UCSD-AML1 (cell line): ENCODE data around the gene CLINT1.
A peak's percentile ranks its signal among the peaks of the same experiment; 100 is the strongest.

Experiments used
- DNase-seq: peaks from one replicate; lab custom pipeline; 2025; ENCODE audit not compliant: unreplicated experiment; lab: John Stamatoyannopoulos, UW

CLINT1 gene

DNA sequence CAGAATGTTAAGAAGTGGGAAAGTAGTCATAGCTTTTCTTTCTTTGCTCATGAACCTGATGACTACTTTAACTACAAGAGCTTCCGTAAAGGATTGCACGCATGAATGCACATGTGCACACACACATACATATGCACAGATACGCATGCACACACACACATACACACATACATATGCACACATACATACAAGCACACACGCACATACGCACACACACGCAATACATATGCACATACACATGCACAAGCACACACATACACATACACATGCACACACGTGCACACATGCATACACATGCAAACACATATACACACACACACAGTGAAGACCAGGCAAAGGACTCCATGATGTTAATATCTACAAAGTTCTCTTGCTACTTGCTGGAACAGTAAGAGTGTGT, 92.5 kb downstream of the CLINT1 start:
- DNase-seq, result no peak

DNA sequence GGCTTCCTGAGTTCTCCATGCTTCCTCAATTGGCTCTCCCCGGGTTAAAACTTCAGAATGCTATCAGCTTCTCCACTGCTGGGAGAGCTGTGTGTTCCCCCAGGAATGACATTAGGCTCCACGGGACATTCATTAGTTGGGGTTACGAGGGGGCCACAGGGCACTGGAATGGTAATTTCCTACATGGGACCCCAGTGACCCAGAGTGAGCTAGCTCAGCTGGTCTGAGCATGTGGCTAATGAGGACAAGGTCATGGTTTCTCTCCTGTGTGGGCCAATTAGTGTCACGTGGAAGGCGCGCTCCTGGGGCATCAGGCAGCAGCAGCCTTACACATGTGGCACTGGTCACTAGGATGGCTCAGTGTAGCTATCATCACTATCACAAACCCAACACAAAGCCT, 94.4 kb downstream of the CLINT1 start:
- no peak for DNase-seq

DNA sequence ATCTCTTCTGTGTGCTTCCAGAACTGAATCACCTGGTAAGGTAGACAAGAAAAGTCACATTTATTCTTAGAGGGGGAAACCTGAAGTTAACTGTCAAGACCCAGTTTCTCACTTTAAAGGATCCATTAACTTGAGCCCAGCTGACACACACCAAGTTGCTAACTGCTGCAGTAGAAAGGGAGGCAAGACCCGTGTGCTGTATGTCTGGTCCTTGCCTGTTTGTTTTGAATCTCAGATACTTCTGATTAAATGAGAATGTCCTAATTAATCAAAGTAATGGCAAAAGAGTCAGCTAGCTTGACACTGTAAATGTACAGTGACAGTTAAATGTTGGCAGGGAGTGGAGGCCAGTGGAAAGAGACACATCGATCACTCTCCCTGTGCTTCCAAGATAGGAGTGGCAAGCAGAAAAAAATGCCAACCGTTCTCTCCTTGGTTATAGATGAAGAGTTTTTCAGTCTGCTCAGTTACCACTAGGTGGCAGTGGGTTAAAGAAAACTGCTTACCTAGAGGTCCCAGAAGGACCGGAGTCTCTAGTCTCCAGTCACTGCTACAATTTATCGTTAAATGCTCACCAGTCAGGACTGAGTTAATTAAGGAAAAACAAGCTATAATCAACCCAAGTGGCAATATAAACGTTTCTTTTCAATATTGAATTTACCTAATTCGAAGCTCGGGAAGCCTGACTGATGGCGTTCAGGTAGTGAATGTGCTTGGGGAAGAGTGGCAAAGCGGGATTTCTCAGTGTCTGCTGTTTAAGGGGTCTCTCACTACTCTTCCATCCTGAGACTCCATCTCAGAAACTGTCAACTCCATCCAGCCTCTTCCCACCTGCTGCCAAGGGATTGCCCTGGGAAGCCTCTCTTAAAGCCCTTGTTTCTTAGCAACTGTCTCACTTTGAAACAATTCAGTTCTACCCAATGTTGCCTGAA, 97.0 kb downstream of the CLINT1 start:
- DNase-seq, result no peak

DNA sequence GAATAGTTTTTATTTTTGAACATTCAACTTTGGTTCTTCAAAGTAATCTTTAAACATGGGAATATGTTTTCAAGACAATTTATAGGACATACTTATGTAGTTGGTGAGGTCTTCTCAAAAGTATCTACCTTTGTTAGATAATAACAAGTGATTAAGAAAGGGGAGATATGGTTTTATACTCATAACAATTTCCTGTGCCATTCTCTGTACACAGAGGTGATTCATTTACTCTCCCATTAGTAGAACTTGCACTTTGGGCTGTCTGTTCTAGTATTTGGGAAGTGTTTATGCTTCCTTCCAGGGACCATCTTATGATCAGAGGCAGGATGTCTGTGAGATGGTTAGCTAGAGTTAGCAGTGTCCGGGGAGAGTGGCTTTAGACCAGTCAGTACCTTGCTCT, 100.2 kb downstream of the CLINT1 start:
- DNase-seq, result no peak

DNA sequence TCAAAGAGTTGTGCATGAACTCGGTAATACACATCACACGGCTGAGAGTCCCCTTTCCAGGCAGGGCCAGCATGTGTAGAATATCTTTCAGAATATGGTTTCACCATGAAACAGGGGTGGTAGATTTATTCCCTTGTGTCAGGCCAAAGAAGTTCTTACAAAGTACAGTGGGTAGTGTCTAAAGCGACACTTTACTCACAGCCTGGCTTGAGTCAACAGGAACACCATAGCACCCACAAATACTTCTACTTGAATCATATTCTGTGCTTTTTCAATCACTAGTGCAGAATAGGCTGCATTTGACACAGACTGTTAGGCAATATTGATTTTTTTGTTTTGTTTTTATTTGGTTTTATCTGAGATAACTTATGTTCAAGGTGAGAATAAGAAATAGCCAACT, 102.8 kb downstream of the CLINT1 start:
- DNase-seq, result no peak

DNA sequence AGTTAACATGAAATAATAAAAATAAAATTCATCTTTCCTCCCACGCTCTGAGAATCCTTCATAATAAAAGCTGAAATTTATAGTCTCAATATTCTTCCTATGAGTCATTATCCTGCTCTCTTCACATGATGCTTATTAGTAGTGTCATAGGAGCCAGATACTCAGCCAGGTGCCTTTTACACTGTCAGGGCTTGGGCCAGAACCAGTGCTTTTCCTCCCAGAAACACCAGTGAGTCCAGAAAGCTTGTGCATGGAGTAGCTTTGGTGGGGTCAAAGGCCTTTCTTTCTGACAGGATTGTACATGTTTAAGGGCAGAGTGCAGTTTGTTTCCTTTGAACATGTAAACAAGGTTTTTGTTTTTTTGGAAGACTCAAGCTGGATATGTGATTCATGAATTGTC, 108.6 kb downstream of the CLINT1 start:
- DNase-seq, result no peak

DNA sequence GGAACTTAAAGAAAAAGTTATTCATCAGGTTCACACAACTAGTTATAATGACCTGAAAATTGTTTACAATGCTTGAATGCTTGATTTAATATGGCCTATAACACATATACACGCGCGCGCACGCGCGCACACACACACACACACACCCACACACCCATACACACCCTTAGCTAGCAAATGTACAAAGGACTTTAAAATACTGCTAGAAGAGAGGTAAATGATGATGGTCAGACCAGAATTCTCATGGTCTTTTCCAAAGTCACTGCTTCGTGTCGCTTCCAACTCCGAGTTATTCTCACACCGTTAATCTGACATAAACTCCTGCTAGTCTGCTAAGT, 109.5 kb downstream of the CLINT1 start:
- no peak for DNase-seq

DNA sequence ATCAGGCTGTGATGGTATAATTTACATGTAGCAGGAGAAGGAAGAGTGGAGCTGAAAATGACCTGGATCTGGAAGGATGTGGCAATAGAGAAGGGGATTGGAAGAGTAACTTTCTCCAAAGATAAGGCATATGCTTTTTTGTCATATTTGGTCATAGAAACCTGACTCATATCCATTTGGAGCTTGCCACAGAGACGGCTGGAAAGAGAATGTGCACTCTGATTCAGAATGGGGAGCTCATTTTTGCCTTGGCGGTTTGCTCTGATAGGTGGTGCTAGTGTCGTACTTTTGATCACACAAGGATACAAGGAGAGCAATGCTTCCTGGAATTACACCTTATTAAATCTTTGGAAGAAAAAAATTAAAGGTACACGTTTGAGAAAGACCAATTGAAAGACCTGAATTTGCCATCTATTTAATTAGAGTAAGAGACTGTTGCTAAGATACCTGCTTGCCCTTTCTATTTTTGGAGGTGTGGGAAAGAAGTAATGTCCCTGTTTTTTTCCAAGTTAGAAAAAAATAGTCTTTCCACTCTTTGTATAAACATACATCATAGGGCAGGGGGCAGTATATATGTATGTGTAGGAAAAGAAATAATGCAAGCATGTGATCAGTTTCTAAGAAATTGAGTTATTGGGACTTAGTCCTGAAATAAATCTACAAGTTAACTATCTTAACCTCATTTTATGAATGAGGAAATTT, 110.0 kb downstream of the CLINT1 start:
- no peak for DNase-seq

DNA sequence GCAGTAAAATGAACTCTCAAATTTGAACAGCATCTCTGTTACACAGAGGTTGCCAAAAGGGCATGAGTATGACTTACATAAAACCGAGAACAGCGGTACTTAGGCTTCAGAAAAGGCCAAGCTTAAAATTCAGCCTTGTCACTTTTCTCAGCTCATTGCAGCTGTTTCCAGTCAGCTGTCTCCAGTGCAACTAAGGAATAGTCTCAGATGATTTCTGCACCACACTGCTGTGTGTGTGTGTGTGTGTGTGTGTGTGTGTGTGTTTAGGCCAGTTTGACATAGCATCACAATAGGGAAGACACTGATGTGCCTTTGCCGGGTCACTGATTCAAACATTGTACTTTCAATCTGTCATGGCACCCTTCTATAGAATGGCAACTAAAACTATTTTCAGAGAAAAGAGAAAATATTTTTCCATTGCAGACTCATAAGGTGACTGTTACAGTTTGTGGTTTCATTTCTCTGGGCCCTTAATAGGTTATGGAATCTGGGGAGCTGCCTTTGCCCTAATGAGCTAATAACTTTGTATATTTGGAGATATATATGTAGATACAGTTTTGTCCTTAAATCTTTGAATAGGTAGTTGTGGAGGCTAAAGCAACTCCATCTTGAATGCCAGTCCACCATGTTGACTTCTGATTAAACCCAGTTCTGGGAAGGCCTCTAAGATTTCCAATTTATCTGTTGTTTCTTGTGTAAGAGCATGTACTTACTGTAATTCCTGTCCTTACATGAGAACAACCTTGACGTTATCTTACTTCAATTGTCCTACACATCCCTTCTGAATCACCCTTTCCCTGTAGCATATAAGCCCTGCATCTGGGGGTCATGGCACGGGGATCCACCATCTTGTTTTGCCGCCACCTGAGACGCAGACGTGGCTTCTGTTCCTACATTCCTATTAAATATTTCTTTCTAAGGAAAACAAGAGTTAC, 110.9 kb downstream of the CLINT1 start:
- no peak for DNase-seq

DNA sequence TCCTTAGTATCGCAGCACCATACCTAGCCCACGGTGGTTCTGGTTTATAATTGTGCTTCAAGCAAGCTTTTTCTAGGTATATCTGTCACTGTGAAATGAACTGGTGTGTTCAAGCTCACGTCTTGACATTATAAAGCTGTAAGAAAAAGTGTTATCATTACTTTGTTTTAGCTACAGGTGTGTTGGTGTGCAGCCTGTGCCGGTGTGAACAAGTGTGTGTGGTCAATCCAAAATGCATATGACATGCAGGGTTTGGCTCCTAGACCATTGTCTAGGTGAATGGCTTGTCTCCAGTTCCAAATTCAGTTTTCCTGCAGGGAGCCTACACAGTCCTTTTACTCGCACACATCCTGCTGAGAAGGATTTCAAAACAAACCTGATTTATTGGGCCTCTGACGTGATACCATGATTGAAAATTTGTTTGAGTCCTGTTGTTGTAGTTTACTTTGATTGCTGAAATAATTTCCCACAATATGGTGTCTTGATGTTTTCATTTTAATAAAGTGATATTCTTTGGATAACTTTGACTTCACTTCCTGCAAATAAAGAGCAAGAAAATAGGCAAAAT, 111.7 kb downstream of the CLINT1 start:
- no peak for DNase-seq

DNA sequence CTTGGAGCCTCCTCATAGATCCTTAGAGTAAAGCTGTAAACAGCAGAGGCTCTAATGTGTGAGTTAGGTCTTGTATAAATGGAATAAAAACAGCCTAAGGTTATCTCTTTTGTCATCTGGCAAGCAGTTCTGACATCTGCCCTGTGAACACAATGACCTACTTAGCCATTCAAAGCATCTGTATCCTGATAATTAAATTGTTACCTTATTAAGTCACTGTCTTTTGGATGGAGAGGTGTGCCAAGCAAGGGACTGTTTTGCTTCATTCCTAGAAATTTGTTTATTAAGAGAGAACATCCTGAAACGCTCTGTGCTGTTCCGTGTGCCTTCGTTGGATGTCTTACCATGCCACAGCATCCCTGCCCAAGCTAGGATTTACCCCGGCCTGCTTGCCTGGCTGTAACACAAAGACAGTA, 113.9 kb downstream of the CLINT1 start:
- DNase-seq, result no peak

DNA sequence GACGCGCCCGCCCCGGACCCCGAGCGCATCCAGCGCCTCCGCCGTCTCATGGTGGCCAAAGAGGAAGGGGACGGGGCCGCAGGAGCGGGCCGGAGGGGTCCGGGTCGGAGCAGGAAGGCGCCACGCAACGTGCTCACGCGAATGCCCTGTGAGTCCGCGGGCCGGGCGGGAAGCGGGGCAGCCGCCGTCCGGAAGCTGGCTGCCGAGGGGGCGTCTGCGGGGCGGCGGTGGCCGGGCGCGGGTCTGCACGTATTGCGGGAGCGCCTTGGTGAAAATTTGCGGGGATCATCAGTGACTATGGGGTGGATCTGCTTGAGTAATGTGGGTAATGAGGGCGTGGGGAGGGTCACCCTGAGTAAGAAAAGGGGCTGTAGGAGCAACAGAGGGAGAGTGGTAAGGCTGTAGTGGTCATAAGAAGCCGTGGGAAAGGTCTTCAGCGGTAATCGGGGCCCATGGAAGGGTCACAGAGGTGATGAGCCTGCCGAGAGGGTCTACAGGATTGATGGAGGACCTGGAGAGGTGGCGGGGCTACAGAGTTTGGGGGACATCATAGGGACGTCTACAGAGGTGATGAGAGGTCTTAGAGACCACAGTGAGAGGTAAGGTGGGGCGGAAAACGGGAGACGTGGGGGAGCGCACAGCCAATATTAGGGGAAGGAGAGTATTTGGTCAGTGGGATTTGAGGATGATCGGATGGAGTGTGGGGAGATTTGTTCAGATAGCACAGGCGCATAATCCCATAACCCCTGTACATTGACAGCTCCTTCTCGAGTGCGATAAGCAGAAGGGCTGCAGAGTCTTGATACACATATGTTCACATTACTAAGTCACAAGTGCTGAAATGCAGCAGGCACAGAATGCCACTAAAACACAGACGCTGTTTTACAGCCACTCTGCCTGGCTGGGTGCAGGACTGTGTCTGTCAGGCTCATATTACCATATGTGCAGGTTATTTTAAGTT, 114.6 kb downstream of the CLINT1 start:
- peak; percentile 44 for DNase-seq

DNA sequence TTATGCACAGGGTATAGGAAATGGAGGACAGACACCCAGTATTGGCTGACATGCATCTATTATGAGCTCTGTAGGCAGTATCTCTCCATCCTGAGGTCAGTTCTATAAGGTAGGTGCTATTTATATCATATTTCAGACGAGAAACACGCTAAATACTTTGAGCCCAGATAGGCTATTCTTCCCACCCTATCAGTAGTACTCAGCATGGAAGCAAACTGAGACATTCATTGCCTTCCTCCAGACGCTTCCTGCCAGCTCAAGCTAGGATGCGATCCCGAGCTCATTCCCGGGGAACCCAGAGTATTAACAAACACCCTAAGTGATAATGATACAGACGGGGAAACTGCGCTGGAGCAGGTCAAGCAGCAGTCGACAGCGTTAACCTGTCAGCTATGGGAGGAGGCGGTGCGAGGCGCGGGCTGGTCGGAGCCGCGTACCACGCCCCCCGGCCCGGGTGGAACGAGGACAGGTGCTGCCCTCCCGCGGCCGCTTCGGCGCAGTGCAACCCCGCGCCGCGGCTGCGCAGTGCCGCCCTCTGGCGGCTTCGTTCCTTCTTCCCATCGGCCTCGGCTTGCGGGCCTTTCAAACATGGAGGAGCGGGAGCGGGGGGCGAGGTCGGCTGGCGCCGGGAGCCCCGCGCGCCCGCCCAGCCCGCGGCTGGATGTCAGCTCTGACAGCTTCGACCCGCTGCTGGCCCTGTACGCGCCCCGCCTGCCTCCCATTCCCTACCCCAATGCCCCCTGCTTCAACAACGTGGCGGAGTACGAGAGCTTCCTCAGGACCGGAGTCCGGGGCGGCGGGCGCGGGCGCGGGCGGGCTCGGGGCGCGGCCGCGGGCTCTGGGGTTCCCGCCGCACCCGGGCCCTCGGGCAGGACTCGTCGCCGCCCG, 115.5 kb downstream of the CLINT1 start, which contains the start of gene LSM11:
TSS of gene LSM11 (plus strand) at position 550 of the 888 bp plus-strand sequence. CDS start at position 589, 39 bp downstream.
- peak; percentile 90 for DNase-seq

DNA sequence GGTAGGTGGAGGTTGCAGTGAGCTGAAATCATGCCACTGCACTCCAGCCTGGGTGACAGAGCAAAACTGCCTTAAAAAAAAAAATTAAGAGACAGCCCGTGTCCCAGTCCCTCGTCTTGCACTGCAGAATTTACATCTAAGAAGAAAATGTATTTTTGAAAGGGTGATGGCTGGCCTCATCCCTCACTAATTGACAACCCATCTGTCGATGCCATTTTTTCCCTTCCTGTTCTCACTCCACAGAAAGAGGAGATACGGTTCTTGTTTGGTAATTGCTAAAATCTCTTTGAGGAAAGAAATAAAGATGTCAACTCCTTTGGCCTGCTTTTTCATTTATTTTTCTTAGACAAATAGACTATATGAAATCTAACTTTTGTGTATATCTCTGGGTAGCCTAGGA, 117.8 kb downstream of the CLINT1 start:
- no peak for DNase-seq

DNA sequence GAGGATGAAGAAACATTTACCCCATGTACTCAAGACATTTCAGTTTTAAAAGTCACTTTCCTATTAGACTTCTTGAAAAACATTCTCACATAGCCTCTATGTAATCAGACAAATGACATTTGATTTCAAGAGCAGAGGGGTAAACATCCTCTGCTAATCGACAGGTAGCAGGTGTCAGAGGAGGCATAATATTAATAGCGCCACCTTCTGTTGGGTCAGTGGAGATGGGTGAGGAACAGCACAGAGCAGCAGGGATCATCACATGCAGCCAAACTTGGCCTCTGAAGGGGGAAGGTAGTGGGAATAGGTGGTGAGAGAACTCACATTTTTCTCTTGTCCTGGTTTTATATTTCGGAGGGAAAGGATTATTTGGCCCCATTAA, 118.7 kb downstream of the CLINT1 start:
- DNase-seq, result no peak

DNA sequence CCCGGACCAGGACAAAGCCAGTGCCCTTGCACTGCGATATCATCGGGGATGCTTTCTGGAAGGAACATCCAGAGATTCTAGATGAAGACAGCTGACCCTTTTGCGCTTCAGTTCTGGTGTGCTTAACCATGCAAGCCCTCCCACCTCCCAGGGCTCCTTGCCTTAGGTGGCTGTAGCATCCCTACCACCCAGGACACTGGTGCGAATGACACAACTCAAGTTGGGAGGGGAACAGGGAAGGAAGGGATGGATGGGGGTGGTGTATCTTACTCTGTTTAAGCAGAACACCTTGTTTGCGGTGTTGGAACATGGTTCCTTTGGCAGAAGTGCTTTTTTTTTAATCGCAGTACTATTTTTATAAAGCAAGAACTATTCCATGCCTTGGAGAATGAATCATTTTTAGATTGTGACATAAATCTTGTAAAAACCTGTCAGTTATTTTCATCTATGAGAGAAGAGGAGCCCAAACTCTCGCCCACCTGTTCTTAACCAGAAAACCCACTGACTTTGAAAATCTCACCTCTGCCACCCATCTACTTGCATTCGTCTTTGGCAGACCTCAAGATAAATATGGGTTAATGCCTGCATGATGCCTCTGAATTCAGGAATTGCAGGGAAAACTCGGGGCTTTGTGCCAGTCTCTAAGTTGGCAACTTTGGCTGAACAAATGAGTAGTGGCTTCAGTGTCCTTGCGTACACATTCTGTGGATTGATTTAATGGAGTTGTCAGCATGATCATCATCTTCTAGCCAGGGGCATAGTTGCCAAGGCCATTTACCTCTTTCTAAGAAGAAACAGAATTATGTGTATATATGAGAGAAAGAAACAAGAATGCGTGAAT, 119.3 kb downstream of the CLINT1 start:
- DNase-seq, result no peak

DNA sequence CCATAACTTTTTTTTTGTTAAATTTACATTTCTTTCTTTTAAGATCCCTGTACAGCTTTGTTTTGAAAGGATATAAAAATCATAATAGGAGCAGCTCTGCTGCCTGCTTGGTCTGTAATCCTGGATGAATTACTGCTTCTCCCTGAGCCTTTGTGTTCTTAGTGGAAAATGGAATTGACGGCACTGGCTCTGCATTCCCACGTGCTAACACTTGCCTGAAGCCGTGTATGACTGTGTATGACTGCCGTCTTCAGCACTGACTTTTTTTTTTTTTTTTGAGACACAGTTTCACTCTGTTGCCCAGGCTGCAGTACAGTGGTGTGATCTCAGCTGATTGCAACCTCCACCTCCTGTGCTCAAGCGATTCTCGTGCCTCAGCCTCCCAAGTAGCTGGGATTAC, 123.0 kb downstream of the CLINT1 start:
- no peak for DNase-seq
